RWPE2 (cell line): Measurements from ENCODE around the gene SLC6A6.

Experiments
- ATAC-seq: fragments of 200-7000 bp; cut with Tn5 transposase; 3 replicates; pipeline ENCODE4 v1.9.1; 2021; ENCODE audit warnings: low read depth
- DNase-seq: peaks from one replicate; pipeline ENCODE4 v3.0.0-alpha.2; 2020; ENCODE audit warnings: low spot score
- H3K27ac ChIP-seq: fragments of 450-650 bp; 2 replicates; pipeline ENCODE4 v1.5.1; 2017; ENCODE audit warnings: mild to moderate bottlenecking; ENCODE audit not compliant: poor library complexity, severe bottlenecking
- H3K27me3 ChIP-seq: fragments of 250-450 bp; sonication (Bioruptor Pico); 2 replicates; pipeline ENCODE4 v1.5.1; 2021; ENCODE audit warnings: mild to moderate bottlenecking, moderate library complexity; ENCODE audit not compliant: insufficient read depth, poor library complexity, severe bottlenecking
- H3K36me3 ChIP-seq: fragments of 250-450 bp; sonication (Bioruptor Pico); 2 replicates; pipeline ENCODE4 v1.5.1; 2020; ENCODE audit warnings: low read depth, mild to moderate bottlenecking, moderate library complexity
- H3K4me1 ChIP-seq: fragments of 250-450 bp; sonication (Bioruptor Pico); 2 replicates; pipeline ENCODE4 v1.5.1; 2021; ENCODE audit warnings: mild to moderate bottlenecking, moderate library complexity; ENCODE audit not compliant: insufficient read depth, poor library complexity, severe bottlenecking
- H3K4me3 ChIP-seq: fragments of 250-450 bp; sonication (Bioruptor Pico); 2 replicates; pipeline ENCODE4 v1.5.1; 2021; ENCODE audit warnings: mild to moderate bottlenecking, moderate library complexity; ENCODE audit not compliant: severe bottlenecking
- H3K9me3 ChIP-seq: fragments of 250-450 bp; sonication (Bioruptor Pico); 2 replicates; pipeline ENCODE4 v1.5.1; 2021; ENCODE audit warnings: mild to moderate bottlenecking, moderate library complexity; ENCODE audit not compliant: severe bottlenecking
- TF ChIP-seq, protein P1 (sequence below): fragments of 450-650 bp; IDR thresholded peaks from one replicate; pipeline ENCODE4 v1.5.1; 2017; ENCODE audit warnings: mild to moderate bottlenecking, moderate library complexity; ENCODE audit not compliant: poor library complexity, severe bottlenecking

Gene SLC6A6

DNA sequence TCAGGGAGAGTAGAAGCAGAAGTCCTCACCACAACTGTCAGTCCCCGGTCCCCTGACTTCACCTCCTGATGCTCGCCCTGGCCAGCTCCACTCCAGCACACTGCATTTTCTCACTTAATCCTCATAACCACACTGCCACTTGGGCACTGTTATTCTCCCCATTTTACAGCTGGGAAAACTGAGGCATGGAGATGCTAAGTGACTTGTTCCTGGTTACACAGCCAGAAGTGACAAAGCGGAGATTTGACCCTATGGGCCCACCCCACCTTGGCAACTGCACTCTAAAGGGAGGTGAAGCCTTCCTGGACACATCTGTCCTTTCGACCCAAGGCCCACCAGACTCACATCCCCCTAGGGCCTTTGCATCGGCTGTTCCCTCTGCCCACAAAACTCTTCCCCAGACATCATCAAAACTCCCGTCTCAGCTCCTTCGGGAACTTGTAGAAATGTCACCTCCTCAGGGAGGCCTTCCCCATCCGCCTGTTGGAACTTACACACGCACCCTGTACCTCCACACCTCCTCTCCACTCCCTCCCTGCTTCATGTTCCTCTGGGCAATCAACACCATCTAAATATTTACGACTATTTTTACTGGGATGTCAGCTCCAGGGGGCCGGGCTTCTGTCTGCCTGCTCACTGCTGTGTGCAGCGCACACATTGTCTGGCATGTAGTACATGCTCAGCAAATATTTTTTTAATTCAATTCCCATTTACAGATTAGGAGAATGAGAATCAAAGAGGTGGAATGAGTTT is 134.6 kb downstream of the SLC6A6 start:
- DNase-seq (no peak), ATAC-seq (no peak)
- no peak overlapping the region for H3K27ac ChIP-seq
- no peaks in the 10 kb centered on the region for H3K9me3 ChIP-seq
- no peaks in the 10 kb centered on the region for H3K36me3 ChIP-seq
- no peaks in the 10 kb centered on the region for H3K4me1 ChIP-seq
- no peaks in the 10 kb centered on the region for H3K27me3 ChIP-seq
- H3K4me3 ChIP-seq, result no peak overlapping the region
- TF ChIP-seq, protein P1, sequence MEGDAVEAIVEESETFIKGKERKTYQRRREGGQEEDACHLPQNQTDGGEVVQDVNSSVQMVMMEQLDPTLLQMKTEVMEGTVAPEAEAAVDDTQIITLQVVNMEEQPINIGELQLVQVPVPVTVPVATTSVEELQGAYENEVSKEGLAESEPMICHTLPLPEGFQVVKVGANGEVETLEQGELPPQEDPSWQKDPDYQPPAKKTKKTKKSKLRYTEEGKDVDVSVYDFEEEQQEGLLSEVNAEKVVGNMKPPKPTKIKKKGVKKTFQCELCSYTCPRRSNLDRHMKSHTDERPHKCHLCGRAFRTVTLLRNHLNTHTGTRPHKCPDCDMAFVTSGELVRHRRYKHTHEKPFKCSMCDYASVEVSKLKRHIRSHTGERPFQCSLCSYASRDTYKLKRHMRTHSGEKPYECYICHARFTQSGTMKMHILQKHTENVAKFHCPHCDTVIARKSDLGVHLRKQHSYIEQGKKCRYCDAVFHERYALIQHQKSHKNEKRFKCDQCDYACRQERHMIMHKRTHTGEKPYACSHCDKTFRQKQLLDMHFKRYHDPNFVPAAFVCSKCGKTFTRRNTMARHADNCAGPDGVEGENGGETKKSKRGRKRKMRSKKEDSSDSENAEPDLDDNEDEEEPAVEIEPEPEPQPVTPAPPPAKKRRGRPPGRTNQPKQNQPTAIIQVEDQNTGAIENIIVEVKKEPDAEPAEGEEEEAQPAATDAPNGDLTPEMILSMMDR, result no peak

DNA sequence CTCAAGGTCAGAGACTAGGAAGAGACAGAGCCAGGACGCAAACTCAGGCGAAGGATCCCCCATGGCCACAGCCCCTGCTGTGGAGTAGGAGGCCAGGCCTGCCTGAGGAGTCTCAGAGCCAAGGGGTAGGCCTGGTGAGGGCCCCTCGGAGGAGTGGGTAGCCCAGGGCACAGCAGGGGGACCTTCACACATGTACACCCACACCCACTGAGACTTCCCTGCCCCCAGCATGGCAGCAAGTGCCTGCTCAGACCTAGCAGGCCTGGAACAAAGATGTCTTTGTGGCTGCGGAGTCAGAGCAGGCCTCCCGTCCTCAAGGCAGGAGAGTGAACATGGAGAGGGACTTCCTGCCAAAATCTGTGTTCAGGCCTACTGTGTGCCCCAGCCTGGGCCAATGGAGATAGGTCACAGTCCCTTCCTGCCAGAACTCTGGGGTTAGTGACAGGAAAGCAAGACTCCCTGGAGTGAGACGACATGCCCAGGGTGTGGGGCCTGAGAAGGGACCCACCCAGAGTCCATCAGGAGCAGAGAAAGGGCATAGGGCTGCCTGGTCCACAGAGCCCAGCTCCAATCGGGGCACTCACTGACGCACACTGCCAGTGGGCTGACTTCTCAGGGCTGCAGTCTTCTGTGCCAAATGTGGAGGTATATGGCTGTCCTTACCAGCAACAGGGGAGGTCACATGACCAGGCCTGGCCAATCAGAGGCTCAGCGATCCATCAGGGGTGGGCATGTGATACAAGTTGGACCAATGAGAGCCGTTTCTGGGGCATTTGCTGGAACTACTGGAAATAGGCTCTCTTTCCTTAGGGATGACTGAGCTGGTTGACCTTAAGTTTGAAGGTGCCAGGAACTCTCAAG is 135.4 kb downstream of the SLC6A6 start:
- H3K27ac ChIP-seq, result no peak overlapping the region
- ATAC-seq, result no peak
- no peaks in the 10 kb centered on the region for H3K9me3 ChIP-seq
- TF ChIP-seq, protein P1, result no peak
- DNase-seq, result no peak
- H3K36me3 ChIP-seq, result no peaks in the 10 kb centered on the region
- no peaks in the 10 kb centered on the region for H3K27me3 ChIP-seq
- no peak overlapping the region for H3K4me3 ChIP-seq
- no peaks in the 10 kb centered on the region for H3K4me1 ChIP-seq

DNA sequence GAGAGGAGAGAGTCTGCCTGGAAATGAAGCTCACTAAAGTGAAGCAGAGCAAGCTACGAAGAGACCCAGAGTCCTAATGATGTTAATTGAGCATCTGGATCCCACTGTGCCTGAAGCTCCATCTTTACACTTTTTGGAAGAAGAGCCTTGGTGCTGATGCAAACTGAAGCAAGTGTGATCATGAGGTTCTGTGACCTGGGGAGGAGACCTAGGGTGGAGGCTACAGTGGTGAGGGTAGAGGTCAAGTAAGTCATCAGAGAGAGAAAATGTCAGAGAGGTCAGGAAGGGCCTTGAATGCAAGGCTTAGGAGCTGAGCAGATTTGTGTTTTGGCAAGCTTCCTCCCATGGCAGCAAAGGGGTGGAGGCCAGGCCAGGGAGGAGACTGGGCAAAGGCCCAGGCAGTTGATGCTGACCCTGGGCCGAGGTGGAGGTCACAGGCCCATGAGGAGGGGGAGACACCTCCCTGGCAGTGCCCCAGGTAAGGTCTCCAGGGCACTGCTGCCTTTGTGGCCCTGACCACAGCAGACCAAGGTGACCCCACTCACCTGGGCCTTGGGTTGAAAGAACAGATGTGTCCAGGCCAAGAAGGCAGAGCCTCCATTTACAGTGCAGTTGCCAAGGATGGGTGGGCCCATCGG is 136.2 kb downstream of the SLC6A6 start:
- Histone ChIP-seq H3K4me3 (no peak overlapping the region), H3K4me1 (no peaks in the 10 kb centered on the region), H3K27ac (no peak overlapping the region), H3K27me3 (no peaks in the 10 kb centered on the region), H3K9me3 (no peaks in the 10 kb centered on the region), H3K36me3 (no peaks in the 10 kb centered on the region)
- DNase-seq, result no peak
- no peak for ATAC-seq
- TF ChIP-seq, protein P1, result no peak
